Panc1 (cell line): Measurements from ENCODE around the gene TLR3. TPM values are rescaled to one million over a fixed set of nuclear protein-coding genes. Genes with fewer than 3 reads are reported as not detected.

Source experiments
- ATAC-seq: fragments of 200-7000 bp; cut with Tn5 transposase; 2 replicates; pipeline ENCODE4 v1.9.1; 2020; ENCODE audit warnings: mild to moderate bottlenecking, moderate library complexity
- BruUV-seq: library from RNA; stranded (reverse); fragments of 400-500 nt; replicated peaks from 2 replicates; lab custom pipeline; 2021; lab: Mats Ljungman, UMichigan
- CTCF ChIA-PET: fragments of 300-600 bp; sonication (Branson Sonifier 250); formaldehyde crosslinking; loops from one replicate; lab custom pipeline; 2022; ENCODE audit warnings: antibody characterized with exemption; lab: Charles Lee
- POLR2A ChIA-PET: fragments of 300-600 bp; sonication (Branson Sonifier 250); formaldehyde crosslinking; loops from one replicate; lab custom pipeline; 2022; ENCODE audit warnings: antibody characterized with exemption; lab: Charles Lee
- DNase-seq: peaks from one replicate; pipeline ENCODE4 v3.0.0-alpha.2; 2010; ENCODE audit warnings: low read depth, low spot score
- H3K27ac ChIP-seq: 2 replicates; pipeline ENCODE4 v1.5.1; 2011; ENCODE audit warnings: mild to moderate bottlenecking, low read length, inconsistent platforms
- H3K27me3 ChIP-seq: fragments of 200-500 bp; sonication (Bioruptor generic); 2 replicates; pipeline ENCODE4 v1.6.0; 2014; ENCODE audit warnings: low read length, inconsistent platforms; ENCODE audit not compliant: control insufficient read depth, insufficient read depth
- H3K36me3 ChIP-seq: fragments of 200-500 bp; sonication (Bioruptor generic); 2 replicates; pipeline ENCODE4 v1.5.1; 2014; ENCODE audit warnings: inconsistent platforms, mild to moderate bottlenecking, low read length, moderate library complexity; ENCODE audit not compliant: control insufficient read depth, insufficient read depth
- H3K4me1 ChIP-seq: 2 replicates; pipeline ENCODE4 v1.5.1; 2011; ENCODE audit warnings: inconsistent platforms, mild to moderate bottlenecking, low read length, moderate library complexity; ENCODE audit not compliant: control insufficient read depth, insufficient read depth
- H3K4me3 ChIP-seq, 2 experiments: 2 replicates each; pipeline ENCODE4 v1.5.1; 2011 to 2012; ENCODE audit warnings: low read depth in 2 of 2, low read length in 2 of 2, mild to moderate bottlenecking in 2 of 2, inconsistent platforms in 1 of 2, moderate library complexity in 1 of 2
- H3K9me3 ChIP-seq: fragments of 200-500 bp; sonication (Bioruptor generic); 2 replicates; pipeline ENCODE4 v1.5.1; 2014; ENCODE audit warnings: low read depth, mild to moderate bottlenecking, inconsistent platforms, low read length, moderate library complexity; ENCODE audit not compliant: control insufficient read depth, insufficient read depth
- CTCF ChIP-seq: fragments of 450-650 bp; IDR thresholded peaks from 2 replicates; pipeline ENCODE4 v1.5.1; 2017; ENCODE audit warnings: mild to moderate bottlenecking
- POLR2AphosphoS5 ChIP-seq: IDR thresholded peaks from 2 replicates; pipeline ENCODE4 v1.6.1; 2012; ENCODE audit warnings: mild to moderate bottlenecking, low read depth, low read length, moderate library complexity
- REST ChIP-seq, 2 experiments: IDR thresholded peaks; 2 replicates each; pipeline ENCODE4 v1.6.1; 2011 to 2012; ENCODE audit warnings: low read depth in 2 of 2, control low read depth in 1 of 2, low read length in 1 of 2, mild to moderate bottlenecking in 1 of 2, moderate library complexity in 1 of 2; ENCODE audit not compliant: insufficient read depth in 1 of 2
- SIN3A ChIP-seq: IDR thresholded peaks from 2 replicates; pipeline ENCODE4 v1.6.1; 2012; ENCODE audit warnings: low read depth, mild to moderate bottlenecking, low read length, moderate library complexity, borderline replicate concordance; ENCODE audit not compliant: insufficient read depth
- TCF7L2 ChIP-seq: IDR thresholded peaks from 2 replicates; pipeline ENCODE4 v1.6.1; 2011; ENCODE audit warnings: mild to moderate bottlenecking, low read depth, low read length, inconsistent platforms
- in situ Hi-C: cut with HindIII; loops from 2 replicates; pipeline ENCODE4 v1.10.0; 2016; ENCODE audit warnings: low sequenced_read_pairs, low pct_unique_long_range_greater_than_20kb
- intact Hi-C: fragments of 100-400 bp; cut with micrococcal nuclease; formaldehyde crosslinking; loops from one replicate; pipeline ENCODE4 v1.10.0; 2022; ENCODE audit not compliant: unreplicated experiment
- total RNA-seq: library from RNA; stranded (reverse); gene quantifications from one replicate; pipeline ENCODE4 v1.2.1, GENCODE V29; 2021; ENCODE audit not compliant: unreplicated experiment

Gene TLR3
- total RNA-seq, 1 experiment from 2014 or later = 0.41 TPM

- H3K4me3 ChIP-seq = no peak overlapping the region
- BruUV-seq = no TSS peak
- no peaks in the 10 kb centered on the region; the same call in none of the 2 replicates for H3K27me3 ChIP-seq
- TF ChIP-seq CTCF (no peak), SIN3A (no peak), POLR2AphosphoS5 (no peak), REST (IDR thresholded peaks at IDR 0.05; ENCODE audit: insufficient read depth in 1 of 2, low read depth in 2 of 2, low read length in 1 of 2) (no peak), TCF7L2 (no peak)
- in situ Hi-C loops = no loop called here
- ChIA-PET CTCF (no interaction called here), POLR2A (no interaction called here)
- ATAC-seq (no peak), DNase-seq (no peak)
- no peaks in the 10 kb centered on the region for H3K36me3 ChIP-seq
- intact Hi-C loops = no loop called here
- no peaks in the 10 kb centered on the region for H3K4me1 ChIP-seq
- H3K9me3 ChIP-seq = no peaks in the 10 kb centered on the region
- no peak overlapping the region for H3K27ac ChIP-seq
Measured at GRCh38 chr4:186097386-186097785, 28.4 kb downstream of the TLR3 start.

- no peaks in the 10 kb centered on the region for H3K9me3 ChIP-seq
- intact Hi-C loops (no loop called here), in situ Hi-C loops (no loop called here)
- DNase-seq (no peak), ATAC-seq (no peak)
- no peaks in the 10 kb centered on the region for H3K36me3 ChIP-seq
- no TSS peak for BruUV-seq
- no peak overlapping the region for H3K27ac ChIP-seq
- ChIA-PET POLR2A (no interaction called here), CTCF (no interaction called here)
- peaks cover 12% of the 10 kb centered on the region for H3K27me3 ChIP-seq
- H3K4me3 ChIP-seq = no peak overlapping the region
- no peak for TF ChIP-seq CTCF
- TF ChIP-seq REST (IDR thresholded peaks at IDR 0.05; ENCODE audit: insufficient read depth in 1 of 2, low read depth in 2 of 2, low read length in 1 of 2) = no peak
- TF ChIP-seq POLR2AphosphoS5 = no peak
- TF ChIP-seq TCF7L2 = no peak
- TF ChIP-seq SIN3A = no peak
- no peaks in the 10 kb centered on the region for H3K4me1 ChIP-seq
Measured at GRCh38 chr4:186102931-186103330, 34.0 kb downstream of the TLR3 start.
